GM19238 (cell line): ENCODE data around the gene CNTNAP2.

Source experiments
- DNase-seq: peaks from one replicate; pipeline ENCODE4 v3.0.0; 2011; ENCODE audit warnings: low spot score; ENCODE audit not compliant: insufficient read length

Gene CNTNAP2

DNA sequence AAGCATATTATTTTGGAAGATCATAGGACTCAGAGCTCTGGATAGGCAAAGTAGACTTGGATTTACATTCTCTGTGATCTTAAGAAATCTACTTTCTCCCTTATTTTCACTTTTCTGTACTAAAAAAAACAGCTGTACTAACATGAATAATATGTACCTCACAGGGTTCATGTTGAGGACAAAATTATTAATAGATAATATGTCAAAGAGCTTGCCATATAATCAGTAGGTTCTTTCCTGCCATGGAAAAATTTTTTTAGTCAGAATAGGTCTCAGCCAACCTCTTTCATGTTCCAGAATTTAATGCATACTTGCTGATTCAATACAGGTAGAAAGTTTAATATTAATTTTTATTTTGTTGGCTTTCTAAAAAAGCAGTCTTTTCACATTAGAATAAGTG lies 1693.7 kb downstream of the CNTNAP2 start:
- no peak for DNase-seq

DNA sequence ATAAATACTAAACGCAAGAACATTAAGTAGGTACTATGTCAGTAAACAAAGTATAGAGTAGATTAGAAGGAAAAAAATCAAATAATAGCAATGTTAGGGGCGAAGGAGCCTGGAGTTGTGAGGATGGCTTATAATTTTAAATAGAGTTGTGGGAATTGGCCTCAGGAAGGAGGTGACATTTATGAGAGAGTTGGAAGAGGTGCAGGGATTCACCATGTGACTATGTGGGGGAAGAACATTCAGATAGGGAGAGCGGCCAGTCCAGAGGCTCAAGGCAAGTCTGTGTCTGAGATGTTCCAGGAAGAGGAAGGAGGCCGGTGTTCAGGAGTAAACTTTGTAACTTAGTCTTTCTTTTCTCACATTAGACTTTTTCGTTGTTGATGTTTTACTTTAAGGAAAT lies 1695.3 kb downstream of the CNTNAP2 start:
- no peak for DNase-seq

DNA sequence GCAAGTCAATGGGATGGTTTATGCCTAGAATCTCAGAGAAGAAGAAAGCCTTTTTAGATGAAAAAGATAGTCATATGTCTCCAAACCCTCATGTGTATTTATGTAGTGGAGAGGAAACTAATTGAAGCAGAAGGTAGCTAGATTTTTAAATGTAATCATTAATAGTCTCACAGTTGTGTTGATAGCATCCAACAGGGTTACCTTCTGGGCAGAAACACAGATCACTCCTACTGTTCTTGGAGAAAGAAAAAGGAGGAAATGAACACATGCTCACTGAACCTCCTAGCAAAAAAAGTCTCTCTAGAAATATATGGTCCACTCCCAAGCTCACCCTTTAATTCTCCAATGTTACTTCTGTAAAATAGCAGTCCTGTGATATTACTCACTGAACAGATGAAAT lies 1696.7 kb downstream of the CNTNAP2 start:
- DNase-seq, result no peak

DNA sequence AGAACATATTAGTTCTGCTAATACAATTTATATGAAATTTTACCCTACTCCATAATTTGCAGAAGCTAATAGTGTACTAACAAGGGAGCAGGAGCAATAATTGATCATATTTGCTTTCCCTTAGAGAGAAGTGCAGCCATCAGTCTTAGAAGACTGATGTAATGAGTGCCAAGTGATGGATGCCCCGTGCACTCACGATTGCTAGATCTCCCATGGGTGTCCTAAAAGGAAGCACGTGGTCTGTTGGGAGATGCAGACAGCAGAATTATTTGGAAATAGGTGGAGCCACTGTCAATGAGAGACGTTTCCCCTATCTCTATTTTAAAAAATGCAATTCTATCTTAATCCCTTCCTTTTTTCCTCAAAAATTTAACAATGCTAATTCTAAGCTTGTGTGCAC lies 1701.7 kb downstream of the CNTNAP2 start:
- DNase-seq, result no peak

DNA sequence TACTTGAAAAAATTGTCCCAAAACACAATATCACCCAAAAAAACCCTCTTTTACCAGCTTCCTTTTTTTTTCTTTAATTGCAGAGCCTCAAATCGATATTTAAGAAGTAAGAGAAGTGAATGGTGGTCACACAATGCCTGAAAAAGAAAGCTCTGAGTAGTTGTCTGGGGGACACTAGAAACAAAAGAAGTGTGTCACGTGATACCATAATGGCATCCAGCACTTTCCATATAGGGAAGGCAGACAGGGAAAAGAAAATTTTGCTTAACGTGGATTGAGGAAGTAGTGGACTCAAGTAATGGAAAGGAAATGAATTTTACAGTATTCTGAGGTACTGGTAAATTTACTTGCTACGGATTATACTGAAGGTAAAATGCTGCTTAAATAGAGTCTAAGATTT lies 1708.1 kb downstream of the CNTNAP2 start:
- no peak for DNase-seq

DNA sequence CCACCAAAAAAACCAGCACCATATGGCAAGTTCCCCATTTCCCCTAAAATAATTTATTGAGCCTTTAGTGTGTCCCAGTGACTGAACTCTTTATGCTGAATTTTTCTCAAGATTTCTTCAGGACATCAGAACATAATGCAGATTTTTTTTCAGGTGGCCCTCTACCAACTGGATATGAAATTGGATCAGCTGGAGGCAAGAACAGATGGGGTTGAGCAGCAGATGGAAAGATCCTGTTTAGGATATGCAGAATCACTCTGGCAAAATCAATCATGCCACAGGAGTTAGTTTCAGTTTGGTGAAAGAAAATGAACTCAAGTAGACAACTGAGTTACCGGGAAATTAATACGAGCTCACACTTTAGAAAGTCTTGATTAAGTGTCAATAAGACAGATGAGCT lies 1712.4 kb downstream of the CNTNAP2 start:
- no peak for DNase-seq

DNA sequence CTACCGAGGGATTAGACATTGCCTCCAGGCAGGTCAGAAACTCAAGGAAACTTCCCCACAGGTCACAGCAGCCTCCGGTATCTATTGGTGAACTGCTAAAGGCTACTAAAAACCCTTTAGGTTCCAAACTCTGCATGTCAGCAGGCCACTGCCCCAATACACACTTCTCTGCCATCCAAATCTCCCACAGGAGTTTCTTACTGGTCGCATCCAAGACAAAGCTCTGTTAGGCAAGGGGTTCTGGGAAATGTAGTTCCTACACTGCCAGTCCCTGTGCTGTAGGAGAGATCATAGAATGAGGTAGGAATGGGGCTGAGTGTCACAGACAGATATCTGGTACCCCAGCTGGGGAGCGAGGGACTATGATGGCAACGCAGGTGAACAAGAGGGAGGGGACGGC lies 1717.0 kb downstream of the CNTNAP2 start:
- no peak for DNase-seq

DNA sequence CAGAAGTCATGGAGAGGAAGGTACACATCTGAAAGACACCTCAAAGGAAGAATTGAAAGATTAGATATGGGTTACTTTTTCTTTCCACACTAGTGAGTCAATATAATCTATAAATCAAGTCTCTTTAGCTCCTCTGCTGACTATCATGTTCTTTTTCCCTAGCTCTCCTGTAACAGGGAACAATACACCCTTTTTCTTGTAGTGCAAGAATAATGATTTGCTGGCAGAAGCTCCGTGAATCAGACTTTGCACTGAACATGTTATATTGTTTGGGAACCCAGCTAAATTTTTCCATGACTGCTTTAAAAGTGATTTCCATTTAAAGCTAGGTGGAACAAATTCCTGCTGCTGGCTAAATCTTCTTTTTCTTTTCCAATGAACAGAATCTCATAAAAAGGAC lies 1717.4 kb downstream of the CNTNAP2 start:
- DNase-seq, result no peak

DNA sequence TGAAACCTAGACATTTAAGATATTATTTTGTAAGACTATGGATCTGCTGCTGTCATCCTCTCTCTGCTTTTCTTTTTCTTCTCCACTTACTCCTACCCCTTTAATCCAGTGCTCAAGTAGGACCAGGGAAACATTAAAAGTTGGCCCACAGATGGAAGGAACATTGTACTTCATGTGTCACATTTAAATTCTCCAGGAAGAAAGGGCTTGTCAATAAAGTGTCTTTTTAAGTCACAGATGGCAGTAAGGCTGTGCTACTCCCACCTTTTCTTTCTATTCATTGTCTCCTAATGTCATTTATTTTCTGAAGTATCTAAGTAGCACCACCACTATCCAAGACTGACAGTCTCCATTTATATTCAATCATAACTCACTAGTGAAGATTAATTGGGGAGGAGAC lies 1736.2 kb downstream of the CNTNAP2 start:
- DNase-seq, result no peak

DNA sequence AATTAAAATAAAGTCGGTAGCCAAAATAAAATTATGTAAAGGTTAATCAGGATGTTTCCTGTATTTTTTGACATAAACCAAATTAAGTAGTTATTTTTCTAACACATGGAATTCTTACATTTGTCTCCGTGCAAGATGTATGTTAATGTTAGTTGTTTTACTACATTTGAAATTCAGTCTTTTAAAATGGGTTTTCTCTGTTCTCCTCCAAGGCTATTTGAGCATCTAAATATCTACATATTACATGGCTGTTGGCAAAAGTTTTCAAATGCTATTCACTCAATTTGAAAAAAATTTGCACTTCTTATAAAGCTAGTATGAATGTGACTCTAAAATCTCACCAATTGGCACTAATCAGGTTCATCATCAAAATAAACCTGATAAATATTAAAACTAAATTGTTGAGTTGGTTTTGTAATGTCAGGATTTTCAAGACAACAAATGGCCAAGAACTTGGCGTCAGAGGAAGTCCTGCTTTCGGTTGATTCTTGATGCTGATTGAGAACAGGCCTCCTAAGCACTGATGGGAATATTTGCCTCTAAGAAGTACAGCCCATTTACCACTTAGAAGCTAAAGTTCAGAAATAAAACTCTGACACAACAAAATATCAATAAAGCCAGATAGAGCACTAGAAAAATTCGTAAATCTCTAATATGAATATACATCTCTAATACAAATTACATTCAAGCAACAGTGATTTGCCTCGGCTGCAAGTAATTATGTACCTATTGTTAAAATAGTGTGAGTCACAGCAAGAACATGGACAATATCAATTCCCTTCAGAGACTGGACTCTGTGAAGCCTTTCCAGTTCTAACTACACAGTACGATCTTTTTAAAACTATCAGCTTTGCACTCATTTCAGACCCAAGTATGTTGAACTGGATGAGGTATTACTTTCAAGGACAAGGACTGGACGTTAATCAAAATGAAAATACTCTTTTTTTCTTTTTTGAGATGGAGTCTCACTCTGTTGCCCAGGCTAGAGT lies 1740.8 kb downstream of the CNTNAP2 start:
- DNase-seq, result no peak

DNA sequence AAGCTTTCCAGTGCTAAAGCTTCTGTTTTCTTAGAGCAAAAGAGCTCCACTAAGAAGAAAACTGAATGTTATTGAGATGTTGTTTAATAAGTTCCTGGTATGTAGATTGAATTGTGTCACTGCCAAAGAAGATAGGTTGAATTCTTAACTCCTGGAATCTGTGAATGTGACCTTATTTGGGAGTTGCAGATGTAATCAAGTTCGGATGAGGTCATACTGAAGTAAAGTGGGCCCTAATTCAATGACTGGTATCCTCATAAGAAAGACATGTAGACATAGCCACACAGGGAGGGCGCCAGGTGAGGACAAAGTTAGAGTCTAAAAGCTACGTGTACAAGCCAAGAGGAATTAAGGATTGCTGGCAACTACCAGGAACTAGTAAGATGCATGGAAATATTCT lies 1741.8 kb downstream of the CNTNAP2 start:
- no peak for DNase-seq

DNA sequence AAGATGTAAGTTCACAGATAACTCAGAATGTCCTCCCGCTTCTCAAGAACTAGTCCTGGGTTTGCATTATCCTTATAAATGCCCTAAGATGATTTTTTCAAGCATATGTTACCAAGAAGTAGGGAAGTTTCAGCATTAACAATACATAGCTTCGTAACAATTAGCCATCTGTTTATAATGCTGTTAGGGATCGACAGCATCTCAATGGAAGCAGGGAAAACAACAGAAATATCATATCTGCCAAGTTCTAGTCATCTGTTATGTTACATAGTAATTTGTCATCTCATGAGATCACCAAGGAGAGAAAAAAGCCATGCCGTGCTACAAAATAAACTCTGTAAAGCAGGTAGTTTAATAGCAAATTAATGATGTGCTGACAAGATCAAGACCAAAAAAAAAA lies 1742.4 kb downstream of the CNTNAP2 start:
- DNase-seq, result no peak

DNA sequence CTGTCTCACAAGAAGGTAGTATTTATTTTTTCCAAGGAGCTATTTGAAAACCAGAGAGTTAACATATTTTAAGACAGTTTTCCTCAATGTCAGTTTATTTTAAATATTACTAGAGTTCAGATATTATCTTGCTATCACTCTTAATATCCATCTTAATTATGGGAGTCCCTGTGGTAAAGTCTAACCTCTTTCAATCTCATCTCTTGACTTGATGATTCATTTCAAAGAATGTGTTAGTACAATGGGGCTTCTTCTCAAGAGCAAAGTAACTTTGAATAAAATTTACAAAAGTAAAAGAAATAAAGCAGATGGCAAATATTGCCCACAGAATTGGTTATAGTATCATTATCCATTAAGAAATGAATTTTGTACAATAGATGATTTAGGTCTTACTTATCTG lies 1742.9 kb downstream of the CNTNAP2 start:
- DNase-seq, result no peak

DNA sequence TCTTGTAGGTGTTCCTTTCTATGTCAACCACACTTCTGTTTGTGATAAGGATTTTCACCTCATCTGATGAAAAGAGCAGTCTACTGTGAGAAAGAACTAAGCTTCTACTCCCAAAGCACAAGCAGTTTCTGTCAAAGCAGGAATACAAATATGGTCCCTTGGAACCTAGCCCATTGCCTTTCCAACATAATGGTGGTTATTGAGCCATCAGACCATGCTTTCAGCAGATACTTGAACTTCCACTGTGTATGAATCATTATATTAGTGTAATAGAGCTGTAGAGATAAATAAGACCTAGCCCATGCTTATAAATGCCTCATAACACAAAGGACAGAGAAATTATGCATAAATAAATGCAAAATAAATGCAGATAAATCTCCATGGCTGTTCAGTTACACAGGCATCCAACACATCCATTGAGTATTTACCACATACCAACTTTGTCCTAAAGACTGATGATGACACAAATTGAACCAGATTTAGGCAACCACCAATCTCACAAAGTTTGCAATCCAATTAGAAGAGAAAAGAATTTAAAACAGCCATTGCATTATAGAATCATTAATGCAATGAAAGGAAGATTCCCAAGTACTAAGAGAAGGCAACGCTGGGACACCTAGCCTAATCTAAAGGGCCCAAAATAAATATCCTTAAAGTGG lies 1744.6 kb downstream of the CNTNAP2 start:
- DNase-seq, result no peak

DNA sequence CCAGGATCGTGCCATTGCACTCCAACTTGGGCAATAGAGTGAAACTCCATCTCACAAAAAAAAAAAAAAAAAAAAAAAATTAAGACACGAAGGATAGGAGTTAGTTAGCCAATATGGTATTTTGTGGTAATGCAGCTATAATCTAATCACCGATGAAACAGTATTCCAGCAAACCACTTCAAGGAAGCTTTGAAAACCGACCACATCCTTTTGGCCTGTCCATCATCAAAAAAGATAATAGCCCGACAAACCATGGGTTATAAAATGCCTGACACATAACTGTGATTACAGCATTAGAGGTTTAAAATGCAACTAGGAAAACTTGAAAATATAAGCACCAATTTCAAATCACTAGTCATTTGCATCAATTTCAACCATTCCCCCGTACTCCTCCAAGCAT lies 1745.3 kb downstream of the CNTNAP2 start:
- DNase-seq, result no peak

DNA sequence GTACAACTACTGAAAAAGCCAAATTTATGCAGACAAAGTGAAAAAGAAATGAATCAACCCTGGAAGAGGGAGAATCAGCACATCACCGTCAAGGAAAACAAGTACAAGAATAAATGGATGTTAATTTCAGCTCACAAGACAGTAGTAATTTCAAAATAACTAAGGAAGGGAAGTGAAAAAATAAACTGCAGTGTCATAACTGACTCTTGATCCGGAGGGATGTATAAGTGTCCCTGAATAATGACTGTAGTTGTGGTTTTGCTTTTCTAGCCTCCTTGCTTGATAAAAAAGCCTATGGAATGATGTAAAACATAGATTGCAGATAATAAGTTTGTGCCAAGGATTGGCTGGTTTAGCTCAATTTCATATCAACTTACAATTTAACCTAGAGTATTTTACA lies 1752.9 kb downstream of the CNTNAP2 start:
- no peak for DNase-seq

DNA sequence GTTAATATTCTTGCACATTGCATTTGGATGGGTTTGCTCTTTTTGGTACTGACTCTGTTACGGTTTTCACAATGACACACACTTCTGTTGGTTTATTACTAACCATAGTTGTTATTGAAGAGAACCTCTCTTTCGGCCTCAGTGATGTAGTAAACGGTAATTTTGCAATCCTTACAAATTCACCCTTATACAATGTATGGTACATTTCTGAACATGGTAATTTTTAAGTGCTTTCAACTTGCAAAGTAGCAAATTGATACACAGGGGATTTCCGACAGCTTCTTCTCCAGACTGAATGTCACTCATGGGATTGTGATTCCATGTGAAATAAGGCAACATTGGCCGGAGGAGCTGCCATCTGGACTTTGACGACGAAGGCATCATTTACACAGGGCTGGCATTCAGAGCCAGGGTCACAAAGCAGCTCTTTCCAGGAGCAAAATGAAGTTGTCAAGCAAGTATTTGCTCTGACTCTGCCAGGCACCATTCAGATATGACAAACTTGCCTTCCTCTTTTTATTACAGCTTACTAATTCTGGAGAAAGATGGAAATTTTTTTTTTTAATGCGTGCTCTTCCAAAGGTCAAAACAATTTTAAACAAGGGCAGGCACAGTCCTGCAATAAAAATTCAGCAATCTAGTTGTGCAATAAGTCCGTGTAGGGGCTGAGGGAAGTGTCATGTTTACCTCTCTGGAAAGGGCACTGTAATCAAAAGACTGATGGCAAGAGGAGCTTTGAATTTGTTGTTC lies 1762.5 kb downstream of the CNTNAP2 start:
- no peak for DNase-seq

DNA sequence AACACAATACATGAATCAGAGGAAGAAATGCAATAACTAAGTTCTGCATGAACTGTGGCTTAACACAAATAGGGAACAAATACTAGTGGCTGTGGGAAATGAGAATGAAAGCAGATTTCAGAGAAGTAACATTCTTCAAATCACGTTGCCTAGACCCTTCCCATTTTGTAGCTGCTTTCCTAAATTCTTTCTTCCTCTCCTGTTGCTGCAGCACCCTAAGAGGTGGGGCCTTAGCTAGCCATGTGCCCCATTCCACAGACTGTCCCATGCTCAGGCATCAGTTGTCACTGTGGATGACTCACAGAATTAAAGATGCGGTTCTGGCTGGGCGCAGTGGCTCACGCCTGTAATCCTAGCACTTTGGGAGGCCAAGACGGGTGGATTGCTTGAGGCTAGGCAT lies 1769.3 kb downstream of the CNTNAP2 start:
- no peak for DNase-seq

DNA sequence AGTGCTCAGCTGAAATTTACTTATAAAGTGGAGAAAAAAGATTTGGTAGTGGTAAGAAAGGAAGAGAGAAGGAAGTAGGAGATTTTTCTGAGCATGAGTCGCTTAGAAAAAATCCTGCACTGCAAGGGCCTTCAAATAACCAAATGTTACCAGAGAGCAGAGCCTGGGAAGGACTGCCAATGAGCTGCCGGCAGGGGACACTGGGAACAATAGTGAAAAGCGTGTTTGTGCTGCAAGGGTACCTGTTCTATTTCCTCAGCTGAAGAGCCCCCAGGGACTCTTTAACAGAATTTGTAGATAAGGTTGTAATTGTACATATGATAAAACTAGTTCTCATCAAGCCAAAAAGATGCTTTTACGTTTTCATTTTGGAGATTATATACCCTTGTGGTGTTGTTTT lies 1777.7 kb downstream of the CNTNAP2 start:
- no peak for DNase-seq

DNA sequence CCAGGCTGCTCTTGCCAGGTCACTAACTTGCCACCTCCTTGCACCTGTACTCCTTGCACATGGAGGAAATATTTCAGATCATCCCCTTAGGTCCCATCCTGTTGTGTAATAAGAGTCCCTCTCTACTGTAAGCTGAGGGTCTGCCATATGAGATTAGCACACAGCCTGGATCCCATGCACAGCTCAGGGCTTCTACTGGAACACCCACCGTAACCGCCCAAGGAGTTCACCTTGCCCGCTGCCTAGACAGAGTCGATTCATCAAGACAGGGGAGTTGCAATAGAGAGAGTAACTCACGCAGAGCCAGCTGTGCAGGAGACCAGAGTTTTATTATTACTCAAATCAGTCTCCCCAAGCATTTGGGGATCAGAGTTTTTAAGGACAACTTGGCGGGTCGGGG lies 1779.5 kb downstream of the CNTNAP2 start:
- no peak for DNase-seq

DNA sequence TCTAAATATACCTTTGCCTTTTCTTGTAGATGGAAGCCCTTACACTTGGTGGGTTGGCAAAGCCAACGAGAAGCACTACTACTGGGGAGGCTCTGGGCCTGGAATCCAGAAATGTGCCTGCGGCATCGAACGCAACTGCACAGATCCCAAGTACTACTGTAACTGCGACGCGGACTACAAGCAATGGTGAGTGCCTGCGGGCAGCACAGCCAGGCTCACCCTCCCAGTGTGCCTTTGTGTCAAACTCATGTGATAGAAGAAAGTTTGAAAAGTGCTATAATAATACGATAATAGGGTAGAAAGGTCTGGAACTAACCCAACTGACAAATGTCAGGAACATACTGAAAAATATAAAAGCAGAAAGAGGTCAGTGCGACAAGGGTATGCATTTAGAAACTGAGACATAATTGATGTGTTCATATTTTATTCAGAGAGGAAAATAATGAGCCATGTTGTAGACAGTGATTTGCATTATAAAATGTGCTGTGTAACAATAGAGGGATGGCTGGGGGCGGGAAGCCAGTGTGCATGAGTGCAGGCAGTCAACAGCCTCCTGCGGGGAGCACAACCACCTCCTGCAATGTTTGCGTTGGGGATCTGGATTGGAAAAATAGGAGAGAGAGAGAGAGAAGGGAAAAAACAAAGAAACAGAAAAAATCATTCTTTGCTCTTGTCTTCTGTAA lies 1787.1 kb downstream of the CNTNAP2 start:
- no peak for DNase-seq

DNA sequence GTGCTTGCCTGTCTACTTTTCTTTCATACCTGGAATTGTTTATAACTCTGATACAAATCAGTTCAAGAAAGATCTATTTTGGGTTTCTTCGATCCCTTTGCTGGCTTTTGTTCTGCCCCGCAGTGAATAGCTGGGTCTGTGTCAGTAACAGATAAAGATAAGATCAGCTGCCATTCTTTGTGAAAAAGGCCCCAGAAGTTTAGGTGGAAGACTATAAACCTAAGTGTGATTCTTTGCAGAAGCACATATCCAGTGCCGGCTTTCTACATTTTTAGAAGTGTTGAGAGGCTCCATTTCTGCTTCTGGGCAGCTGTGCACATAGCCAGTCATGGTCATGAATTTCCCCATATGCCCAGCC lies 1787.6 kb downstream of the CNTNAP2 start:
- no peak for DNase-seq
